ENCODE data around the gene LYRM2.

Gene LYRM2

GRCh38 chr6:89580997-89581666, 57.4 kb downstream of the LYRM2 start:
- no peak for DNase-seq (ENCODE audit: low read depth)
- no peak for TF ChIP-seq CTCF (IDR thresholded peaks at IDR 0.05; ENCODE audit: insufficient read depth, low read depth, low read length, missing control alignments)
- H3K4me3 ChIP-seq (ENCODE audit: low read depth, low read length): no peak overlapping the region

GRCh38 chr6:89575562-89575960, 63.0 kb downstream of the LYRM2 start:
- no peak overlapping the region for H3K4me3 ChIP-seq (ENCODE audit: low read depth, low read length)
- no peak for DNase-seq (ENCODE audit: low read depth)
- no peak for TF ChIP-seq CTCF (IDR thresholded peaks at IDR 0.05; ENCODE audit: insufficient read depth, low read depth, low read length, missing control alignments)

GRCh38 chr6:89574910-89575561, 63.5 kb downstream of the LYRM2 start:
- peak; percentile 57 for DNase-seq (ENCODE audit: low read depth)
- TF ChIP-seq CTCF (IDR thresholded peaks at IDR 0.05; ENCODE audit: insufficient read depth, low read depth, low read length, missing control alignments): no peak
- no peak overlapping the region for H3K4me3 ChIP-seq (ENCODE audit: low read depth, low read length)

GRCh38 chr6:89567630-89568390, 70.7 kb downstream of the LYRM2 start:
- no peak for DNase-seq (ENCODE audit: low read depth)
- no peak overlapping the region for H3K4me3 ChIP-seq (ENCODE audit: low read depth, low read length)
- no peak for TF ChIP-seq CTCF (IDR thresholded peaks at IDR 0.05; ENCODE audit: insufficient read depth, low read depth, low read length, missing control alignments)

GRCh38 chr6:89566930-89567629, 71.5 kb downstream of the LYRM2 start:
- TF ChIP-seq CTCF (IDR thresholded peaks at IDR 0.05; ENCODE audit: insufficient read depth, low read depth, low read length, missing control alignments): no peak
- H3K4me3 ChIP-seq (ENCODE audit: low read depth, low read length): no peak overlapping the region
- DNase-seq (ENCODE audit: low read depth): no peak

GRCh38 chr6:89566008-89566800, 72.3 kb downstream of the LYRM2 start:
- no peak for TF ChIP-seq CTCF (IDR thresholded peaks at IDR 0.05; ENCODE audit: insufficient read depth, low read depth, low read length, missing control alignments)
- DNase-seq (ENCODE audit: low read depth): no peak
- H3K4me3 ChIP-seq (ENCODE audit: low read depth, low read length): no peak overlapping the region

Measured in GM12865 (cell line).